Measurements from ENCODE around the gene OSTF1.

DNA sequence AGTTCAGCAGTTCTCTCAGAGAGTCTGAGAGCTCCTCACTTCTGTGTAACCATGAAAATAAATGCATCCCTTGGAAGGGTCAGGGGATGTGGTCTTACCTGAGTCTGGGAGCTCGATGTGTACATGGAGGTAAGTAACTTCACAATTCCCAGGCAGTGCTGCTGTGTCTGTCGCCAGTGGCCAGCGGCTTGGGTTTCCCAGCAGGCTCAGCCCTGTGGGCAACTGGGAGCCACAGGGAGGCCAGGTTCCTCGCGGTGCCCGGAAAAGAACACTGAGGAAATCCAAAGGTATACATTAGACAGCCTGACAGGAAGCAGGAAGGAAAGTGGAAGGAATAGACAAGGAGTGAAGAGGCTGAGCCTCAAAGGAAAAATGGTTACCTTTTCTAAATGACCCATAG lies 62.2 kb downstream of the OSTF1 start:
- TF ChIP-seq RARB (CRISPR knock-in tag; IDR thresholded peaks at IDR 0.05) (no peak), BACH2 (CRISPR knock-in tag; IDR thresholded peaks at IDR 0.05; ENCODE audit: borderline replicate concordance) (no peak), ARNTL (CRISPR knock-in tag; IDR thresholded peaks at IDR 0.05; ENCODE audit: borderline replicate concordance, low read depth) (no peak), PPARA (CRISPR knock-in tag; IDR thresholded peaks at IDR 0.05; ENCODE audit: borderline replicate concordance) (no peak), TCF4 (CRISPR knock-in tag; IDR thresholded peaks at IDR 0.05; ENCODE audit: borderline replicate concordance) (no peak)
- TF ChIP-seq, protein P1, sequence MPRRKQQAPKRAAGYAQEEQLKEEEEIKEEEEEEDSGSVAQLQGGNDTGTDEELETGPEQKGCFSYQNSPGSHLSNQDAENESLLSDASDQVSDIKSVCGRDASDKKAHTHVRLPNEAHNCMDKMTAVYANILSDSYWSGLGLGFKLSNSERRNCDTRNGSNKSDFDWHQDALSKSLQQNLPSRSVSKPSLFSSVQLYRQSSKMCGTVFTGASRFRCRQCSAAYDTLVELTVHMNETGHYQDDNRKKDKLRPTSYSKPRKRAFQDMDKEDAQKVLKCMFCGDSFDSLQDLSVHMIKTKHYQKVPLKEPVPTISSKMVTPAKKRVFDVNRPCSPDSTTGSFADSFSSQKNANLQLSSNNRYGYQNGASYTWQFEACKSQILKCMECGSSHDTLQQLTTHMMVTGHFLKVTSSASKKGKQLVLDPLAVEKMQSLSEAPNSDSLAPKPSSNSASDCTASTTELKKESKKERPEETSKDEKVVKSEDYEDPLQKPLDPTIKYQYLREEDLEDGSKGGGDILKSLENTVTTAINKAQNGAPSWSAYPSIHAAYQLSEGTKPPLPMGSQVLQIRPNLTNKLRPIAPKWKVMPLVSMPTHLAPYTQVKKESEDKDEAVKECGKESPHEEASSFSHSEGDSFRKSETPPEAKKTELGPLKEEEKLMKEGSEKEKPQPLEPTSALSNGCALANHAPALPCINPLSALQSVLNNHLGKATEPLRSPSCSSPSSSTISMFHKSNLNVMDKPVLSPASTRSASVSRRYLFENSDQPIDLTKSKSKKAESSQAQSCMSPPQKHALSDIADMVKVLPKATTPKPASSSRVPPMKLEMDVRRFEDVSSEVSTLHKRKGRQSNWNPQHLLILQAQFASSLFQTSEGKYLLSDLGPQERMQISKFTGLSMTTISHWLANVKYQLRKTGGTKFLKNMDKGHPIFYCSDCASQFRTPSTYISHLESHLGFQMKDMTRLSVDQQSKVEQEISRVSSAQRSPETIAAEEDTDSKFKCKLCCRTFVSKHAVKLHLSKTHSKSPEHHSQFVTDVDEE (CRISPR knock-in tag; IDR thresholded peaks at IDR 0.05), result no peak
- TF ChIP-seq, protein P2, sequence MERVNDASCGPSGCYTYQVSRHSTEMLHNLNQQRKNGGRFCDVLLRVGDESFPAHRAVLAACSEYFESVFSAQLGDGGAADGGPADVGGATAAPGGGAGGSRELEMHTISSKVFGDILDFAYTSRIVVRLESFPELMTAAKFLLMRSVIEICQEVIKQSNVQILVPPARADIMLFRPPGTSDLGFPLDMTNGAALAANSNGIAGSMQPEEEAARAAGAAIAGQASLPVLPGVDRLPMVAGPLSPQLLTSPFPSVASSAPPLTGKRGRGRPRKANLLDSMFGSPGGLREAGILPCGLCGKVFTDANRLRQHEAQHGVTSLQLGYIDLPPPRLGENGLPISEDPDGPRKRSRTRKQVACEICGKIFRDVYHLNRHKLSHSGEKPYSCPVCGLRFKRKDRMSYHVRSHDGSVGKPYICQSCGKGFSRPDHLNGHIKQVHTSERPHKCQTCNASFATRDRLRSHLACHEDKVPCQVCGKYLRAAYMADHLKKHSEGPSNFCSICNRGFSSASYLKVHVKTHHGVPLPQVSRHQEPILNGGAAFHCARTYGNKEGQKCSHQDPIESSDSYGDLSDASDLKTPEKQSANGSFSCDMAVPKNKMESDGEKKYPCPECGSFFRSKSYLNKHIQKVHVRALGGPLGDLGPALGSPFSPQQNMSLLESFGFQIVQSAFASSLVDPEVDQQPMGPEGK (CRISPR knock-in tag; IDR thresholded peaks at IDR 0.05; ENCODE audit: borderline replicate concordance), result no peak
- TF ChIP-seq, protein P3, sequence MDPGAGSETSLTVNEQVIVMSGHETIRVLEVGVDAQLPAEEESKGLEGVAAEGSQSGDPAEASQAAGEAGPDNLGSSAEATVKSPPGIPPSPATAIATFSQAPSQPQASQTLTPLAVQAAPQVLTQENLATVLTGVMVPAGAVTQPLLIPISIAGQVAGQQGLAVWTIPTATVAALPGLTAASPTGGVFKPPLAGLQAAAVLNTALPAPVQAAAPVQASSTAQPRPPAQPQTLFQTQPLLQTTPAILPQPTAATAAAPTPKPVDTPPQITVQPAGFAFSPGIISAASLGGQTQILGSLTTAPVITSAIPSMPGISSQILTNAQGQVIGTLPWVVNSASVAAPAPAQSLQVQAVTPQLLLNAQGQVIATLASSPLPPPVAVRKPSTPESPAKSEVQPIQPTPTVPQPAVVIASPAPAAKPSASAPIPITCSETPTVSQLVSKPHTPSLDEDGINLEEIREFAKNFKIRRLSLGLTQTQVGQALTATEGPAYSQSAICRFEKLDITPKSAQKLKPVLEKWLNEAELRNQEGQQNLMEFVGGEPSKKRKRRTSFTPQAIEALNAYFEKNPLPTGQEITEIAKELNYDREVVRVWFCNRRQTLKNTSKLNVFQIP (CRISPR knock-in tag; IDR thresholded peaks at IDR 0.05; ENCODE audit: borderline replicate concordance, low read depth), result no peak
